ENCODE data around the gene RLN3. TPM values are rescaled to one million over a fixed set of nuclear protein-coding genes. Genes with fewer than 3 reads are reported as not detected.
"Not testable (repeated sequence)": the region's sequence is repeated elsewhere in the genome, so short reads cannot be mapped to it uniquely, and the experiment has no call there.

RLN3 gene
- total and polyA plus RNA-seq, 8 donors, result not detected

GRCh38 chr19:14022469-14022868, 5.5 kb upstream of the RLN3 start:
- no peak overlapping the region for H3K4me3 ChIP-seq
- DNase-seq, result no peak
- no peak for TF ChIP-seq POLR2A (IDR thresholded peaks at IDR 0.05)
- TF ChIP-seq EP300 (IDR thresholded peaks at IDR 0.05), result no peak
- no peak for TF ChIP-seq POLR2AphosphoS5 (IDR thresholded peaks at IDR 0.05)
- TF ChIP-seq, protein P1, sequence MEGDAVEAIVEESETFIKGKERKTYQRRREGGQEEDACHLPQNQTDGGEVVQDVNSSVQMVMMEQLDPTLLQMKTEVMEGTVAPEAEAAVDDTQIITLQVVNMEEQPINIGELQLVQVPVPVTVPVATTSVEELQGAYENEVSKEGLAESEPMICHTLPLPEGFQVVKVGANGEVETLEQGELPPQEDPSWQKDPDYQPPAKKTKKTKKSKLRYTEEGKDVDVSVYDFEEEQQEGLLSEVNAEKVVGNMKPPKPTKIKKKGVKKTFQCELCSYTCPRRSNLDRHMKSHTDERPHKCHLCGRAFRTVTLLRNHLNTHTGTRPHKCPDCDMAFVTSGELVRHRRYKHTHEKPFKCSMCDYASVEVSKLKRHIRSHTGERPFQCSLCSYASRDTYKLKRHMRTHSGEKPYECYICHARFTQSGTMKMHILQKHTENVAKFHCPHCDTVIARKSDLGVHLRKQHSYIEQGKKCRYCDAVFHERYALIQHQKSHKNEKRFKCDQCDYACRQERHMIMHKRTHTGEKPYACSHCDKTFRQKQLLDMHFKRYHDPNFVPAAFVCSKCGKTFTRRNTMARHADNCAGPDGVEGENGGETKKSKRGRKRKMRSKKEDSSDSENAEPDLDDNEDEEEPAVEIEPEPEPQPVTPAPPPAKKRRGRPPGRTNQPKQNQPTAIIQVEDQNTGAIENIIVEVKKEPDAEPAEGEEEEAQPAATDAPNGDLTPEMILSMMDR (IDR thresholded peaks at IDR 0.05), result no peak
- WGBS, 5 donors, result 77 to 86% (median 82%) methylated on average over 4 of the region's 4 CpGs
- H3K36me3 ChIP-seq, result no peaks in the 10 kb centered on the region
- H3K27ac ChIP-seq, result no peak overlapping the region
- no peaks in the 10 kb centered on the region for H3K9me3 ChIP-seq
- peaks cover 0 to 10% (median 3%) of the 10 kb centered on the region in 4 donors for H3K4me1 ChIP-seq
- H3K27me3 ChIP-seq, result peaks cover 0 to 12% (median 0%) of the 10 kb centered on the region in 3 donors
- intact Hi-C loops (cut with DNase I; ENCODE audit: low total_unique reads), result no loop called here

GRCh38 chr19:14023404-14024235, 4.3 kb upstream of the RLN3 start:
- 46 to 55% (median 50%) methylated on average over 9 of the region's 9 CpGs for WGBS, 5 donors
- Histone ChIP-seq H3K4me1 (peaks cover 0 to 10% (median 3%) of the 10 kb centered on the region in 4 donors), H3K27ac (peak overlapping the region in 3 of 5 donors; percentile 20 to 55 (median 50)), H3K36me3 (no peaks in the 10 kb centered on the region), H3K4me3 (no peak overlapping the region), H3K27me3 (peaks cover 0 to 24% (median 0%) of the 10 kb centered on the region in 3 donors), H3K9me3 (no peaks in the 10 kb centered on the region)
- intact Hi-C loops (cut with DNase I; ENCODE audit: low total_unique reads), result no loop called here
- no peak for TF ChIP-seq POLR2A (IDR thresholded peaks at IDR 0.05)
- TF ChIP-seq EP300 (IDR thresholded peaks at IDR 0.05), result no peak
- peak in 1 of 3 donors; percentile 51 for TF ChIP-seq POLR2AphosphoS5 (IDR thresholded peaks at IDR 0.05)
- TF ChIP-seq, protein P1 (IDR thresholded peaks at IDR 0.05), result peak in 4 of 7 experiments; percentile 18 to 30 (median 28)
- peak; percentile 58 to 88 for DNase-seq

DNA sequence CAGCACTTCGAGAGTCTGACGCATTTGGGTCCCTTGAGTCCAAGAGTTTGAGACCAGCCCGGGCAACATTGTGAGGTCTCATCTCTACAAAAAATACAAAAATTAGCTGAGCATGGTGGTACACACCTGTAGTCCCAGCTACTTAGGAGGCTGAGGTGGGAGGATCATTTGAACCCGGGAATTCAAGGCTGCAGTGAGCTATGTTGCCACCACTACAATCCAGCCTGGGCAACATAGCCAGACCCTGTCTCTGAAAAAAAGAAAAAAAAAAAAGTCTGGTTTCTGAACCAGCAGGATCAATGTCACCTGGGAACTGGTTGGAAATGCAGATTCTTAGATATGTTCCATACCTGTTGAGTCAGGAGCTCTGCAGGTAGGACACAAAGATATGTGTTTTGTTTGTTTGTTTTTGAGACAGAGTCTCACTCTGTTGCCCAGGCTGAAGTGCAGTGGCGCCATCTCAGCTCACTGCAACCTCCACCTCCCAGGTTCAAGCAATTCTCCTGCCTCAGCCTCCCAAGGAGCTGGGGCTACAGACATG, 1.2 kb upstream of the RLN3 start:
- H3K9me3 ChIP-seq, result not testable (repeated sequence)
- H3K4me1 ChIP-seq, result peaks cover 7 to 18% (median 10%) of the 10 kb centered on the region in 4 donors

GRCh38 chr19:14028901-14029300, 953 bp downstream of the RLN3 start:
- intact Hi-C loops (cut with DNase I; ENCODE audit: low total_unique reads), result no loop called here
- 64 to 74% (median 67%) methylated on average over 4 of the region's 4 CpGs for whole genome bisulfite sequencing, 5 donors

More for the DNA sequence above, 1.2 kb upstream of the RLN3 start:
- H3K27ac ChIP-seq; H3K36me3 ChIP-seq; intact Hi-C loops (cut with DNase I; ENCODE audit: low total_unique reads); H3K4me3 ChIP-seq; DNase-seq: not testable (repeated sequence)
- WGBS, 5 donors, result 90 to 98% (median 94%) methylated on average over 5 of the region's 5 CpGs
- peaks cover 0 to 39% (median 9%) of the 10 kb centered on the region in 3 donors for H3K27me3 ChIP-seq

GRCh38 chr19:14030997-14031718, 3.2 kb downstream of the RLN3 start:
- WGBS, 5 donors, result 20 to 55% (median 24%) methylated on average over 7 to 20 of the region's 20 CpGs
- peaks cover 14 to 16% (median 15%) of the 10 kb centered on the region in 4 donors for H3K4me1 ChIP-seq
- intact Hi-C loops (cut with DNase I; ENCODE audit: low total_unique reads), result no loop called here
- no peaks in the 10 kb centered on the region for H3K36me3 ChIP-seq
- no peaks in the 10 kb centered on the region for H3K9me3 ChIP-seq
- no peak for TF ChIP-seq EP300 (IDR thresholded peaks at IDR 0.05)
- TF ChIP-seq POLR2AphosphoS5 (IDR thresholded peaks at IDR 0.05), result no peak
- TF ChIP-seq, protein P1 (IDR thresholded peaks at IDR 0.05), result no peak
- TF ChIP-seq POLR2A (IDR thresholded peaks at IDR 0.05), result no peak
- no peak for DNase-seq
- peak overlapping the region; percentile 1 to 86 (median 78) for H3K27ac ChIP-seq
- peak overlapping the region; percentile 57 to 75 (median 63) for H3K4me3 ChIP-seq
- peaks cover 0 to 56% (median 9%) of the 10 kb centered on the region in 3 donors for H3K27me3 ChIP-seq

More at GRCh38 chr19:14028901-14029300, 953 bp downstream of the RLN3 start:
- TF ChIP-seq POLR2A (IDR thresholded peaks at IDR 0.05) (no peak), POLR2AphosphoS5 (IDR thresholded peaks at IDR 0.05) (no peak)
- no peak overlapping the region for H3K27ac ChIP-seq
- no peak overlapping the region for H3K4me3 ChIP-seq
- H3K36me3 ChIP-seq, result no peaks in the 10 kb centered on the region
- peaks cover 0 to 56% (median 9%) of the 10 kb centered on the region in 3 donors for H3K27me3 ChIP-seq
- peaks cover 14 to 18% (median 16%) of the 10 kb centered on the region in 4 donors for H3K4me1 ChIP-seq
- DNase-seq, result no peak
- H3K9me3 ChIP-seq, result no peaks in the 10 kb centered on the region
